ENCODE measurements around the gene TMEM131.

DNA sequence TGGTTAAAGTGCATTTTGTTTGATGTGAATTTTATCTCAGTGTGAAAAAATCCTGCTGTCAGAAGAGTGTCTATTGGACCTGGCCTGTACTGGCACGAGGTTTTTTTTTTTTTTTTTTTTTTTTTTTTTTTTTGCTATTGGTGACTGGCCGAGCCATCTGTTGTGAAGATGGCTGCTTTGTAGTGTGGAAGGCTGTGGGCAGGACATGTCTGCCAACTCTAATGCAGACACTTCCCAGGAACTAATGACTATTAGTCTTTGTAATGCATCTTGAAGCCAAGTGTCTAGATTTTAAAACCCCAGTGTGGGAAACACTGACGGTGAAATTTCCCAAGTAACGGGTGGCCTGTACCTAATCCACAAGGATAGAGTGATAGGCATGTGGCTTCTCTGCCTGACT, 248.0 kb downstream of the TMEM131 start:
- TF ChIP-seq, protein P1, sequence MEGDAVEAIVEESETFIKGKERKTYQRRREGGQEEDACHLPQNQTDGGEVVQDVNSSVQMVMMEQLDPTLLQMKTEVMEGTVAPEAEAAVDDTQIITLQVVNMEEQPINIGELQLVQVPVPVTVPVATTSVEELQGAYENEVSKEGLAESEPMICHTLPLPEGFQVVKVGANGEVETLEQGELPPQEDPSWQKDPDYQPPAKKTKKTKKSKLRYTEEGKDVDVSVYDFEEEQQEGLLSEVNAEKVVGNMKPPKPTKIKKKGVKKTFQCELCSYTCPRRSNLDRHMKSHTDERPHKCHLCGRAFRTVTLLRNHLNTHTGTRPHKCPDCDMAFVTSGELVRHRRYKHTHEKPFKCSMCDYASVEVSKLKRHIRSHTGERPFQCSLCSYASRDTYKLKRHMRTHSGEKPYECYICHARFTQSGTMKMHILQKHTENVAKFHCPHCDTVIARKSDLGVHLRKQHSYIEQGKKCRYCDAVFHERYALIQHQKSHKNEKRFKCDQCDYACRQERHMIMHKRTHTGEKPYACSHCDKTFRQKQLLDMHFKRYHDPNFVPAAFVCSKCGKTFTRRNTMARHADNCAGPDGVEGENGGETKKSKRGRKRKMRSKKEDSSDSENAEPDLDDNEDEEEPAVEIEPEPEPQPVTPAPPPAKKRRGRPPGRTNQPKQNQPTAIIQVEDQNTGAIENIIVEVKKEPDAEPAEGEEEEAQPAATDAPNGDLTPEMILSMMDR (IDR thresholded peaks at IDR 0.05), result no peak
- no peak for TF ChIP-seq POLR2A (IDR thresholded peaks at IDR 0.05)
